Measurements from ENCODE around the gene NOC4L.

Gene NOC4L

GRCh38 chr12:132137483-132138125, 6.7 kb upstream of the NOC4L start:
- DNase-seq (ENCODE audit: low spot score): no peak
- POLR2A ChIA-PET (ENCODE audit: low non-redundant PET): no interaction called here
- H3K27ac ChIP-seq: peak overlapping the region; percentile 18
- CTCF ChIA-PET: interaction anchor here (0.5 kb wide), 1 partner anchor 424 kb away, joined by 3 read pairs; no protein-coding TSS in a partner anchor
- TF ChIP-seq CTCF (conservative IDR thresholded peaks at IDR 0.05; ENCODE audit: low read depth): no peak

DNA sequence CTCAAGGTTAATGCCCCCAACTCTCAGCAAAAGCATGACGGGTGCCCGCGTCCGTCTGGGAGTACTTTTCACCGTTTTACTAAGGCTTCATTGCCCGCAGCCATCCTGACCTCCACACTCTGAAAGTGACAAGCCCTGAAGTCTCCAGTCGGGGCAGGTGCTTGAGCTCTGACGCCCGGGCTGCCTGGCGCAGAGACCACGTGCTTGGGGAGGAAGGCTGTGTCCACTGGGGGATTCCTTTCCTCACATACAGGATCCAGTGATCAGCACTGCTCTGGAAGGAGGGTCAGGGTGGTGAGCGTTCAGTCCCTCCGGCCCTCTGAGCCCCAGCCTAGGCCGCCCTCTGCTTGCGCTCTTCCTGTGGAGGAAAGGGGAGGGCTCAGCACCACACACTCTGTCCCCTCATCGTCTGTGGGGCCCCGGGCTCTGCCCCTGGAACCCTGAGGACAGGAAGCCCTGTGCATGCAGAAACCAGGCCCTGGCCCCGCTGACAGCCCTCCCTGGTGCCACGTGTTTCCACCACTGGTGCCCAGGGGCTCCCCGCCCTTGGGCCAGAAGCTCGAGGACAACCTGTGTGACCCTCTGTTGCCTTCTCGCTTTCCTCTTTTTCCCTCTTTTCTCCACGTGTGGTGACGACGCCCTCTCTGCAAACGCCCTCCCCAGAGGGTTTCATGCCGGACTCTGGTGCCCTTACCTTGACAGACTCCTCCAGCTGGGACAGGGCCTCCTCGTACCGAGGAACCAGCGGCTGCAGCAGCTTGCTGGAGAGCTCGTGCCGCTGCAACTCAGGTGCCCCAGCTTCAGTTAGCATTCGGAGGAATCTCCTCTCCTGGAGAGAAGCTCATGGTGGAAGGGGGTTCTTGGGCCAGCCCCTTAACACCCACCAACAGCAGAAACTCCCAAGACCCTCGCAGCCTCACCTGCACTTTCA, 5.1 kb upstream of the NOC4L start:
- TF ChIP-seq CTCF (conservative IDR thresholded peaks at IDR 0.05; ENCODE audit: low read depth): no peak
- ChIA-PET CTCF (no interaction called here), POLR2A (ENCODE audit: low non-redundant PET) (interaction anchor here (0.6 kb wide), 1 partner anchor 501 kb away, joined by 3 read pairs; no protein-coding TSS in a partner anchor)
- DNase-seq (ENCODE audit: low spot score): no peak
- no peak overlapping the region for H3K27ac ChIP-seq

GRCh38 chr12:132139912-132140311, 4.3 kb upstream of the NOC4L start:
- CTCF ChIA-PET: no interaction called here
- no peak overlapping the region for H3K27ac ChIP-seq
- TF ChIP-seq CTCF (conservative IDR thresholded peaks at IDR 0.05; ENCODE audit: low read depth): no peak
- POLR2A ChIA-PET (ENCODE audit: low non-redundant PET): interaction anchor here (0.6 kb wide), 1 partner anchor 501 kb away, joined by 3 read pairs; no protein-coding TSS in a partner anchor
- no peak for DNase-seq (ENCODE audit: low spot score)

DNA sequence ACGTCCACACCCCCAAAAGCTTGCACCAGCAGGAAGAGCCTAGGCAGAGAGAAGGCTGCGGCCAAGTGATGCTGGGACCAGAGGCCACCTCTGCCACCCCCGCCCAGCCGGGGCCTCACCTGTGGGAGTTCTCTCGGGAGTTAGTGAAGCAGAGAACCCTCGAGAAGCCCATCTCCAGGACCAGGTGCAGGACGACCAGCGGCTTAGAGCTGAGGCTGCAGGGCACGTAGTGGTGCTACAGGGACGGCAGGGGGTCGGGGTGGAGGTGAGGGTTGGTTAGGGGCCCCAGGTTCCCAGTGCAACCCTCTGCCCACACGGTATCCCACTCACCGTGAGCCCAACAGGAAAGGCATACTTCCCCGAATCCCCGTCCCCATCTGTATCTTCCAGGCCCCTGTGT, 3.8 kb upstream of the NOC4L start:
- no peak for TF ChIP-seq CTCF (conservative IDR thresholded peaks at IDR 0.05; ENCODE audit: low read depth)
- ChIA-PET POLR2A (ENCODE audit: low non-redundant PET) (no interaction called here), CTCF (no interaction called here)
- DNase-seq (ENCODE audit: low spot score): no peak
- no peak overlapping the region for H3K27ac ChIP-seq

- no peak for TF ChIP-seq CTCF (conservative IDR thresholded peaks at IDR 0.05; ENCODE audit: low read depth)
- POLR2A ChIA-PET (ENCODE audit: low non-redundant PET): no interaction called here
- CTCF ChIA-PET: no interaction called here
- H3K27ac ChIP-seq: no peak overlapping the region
- DNase-seq (ENCODE audit: low spot score): no peak
Measured at GRCh38 chr12:132140918-132141841, 3.1 kb upstream of the NOC4L start.

All from RWPE1 (cell line).